ENCODE results near the gene SLC7A4.
"Not testable (repeated sequence)": the region's sequence is repeated elsewhere in the genome, so short reads cannot be mapped to it uniquely, and the experiment has no call there.

The SLC7A4 gene

DNA sequence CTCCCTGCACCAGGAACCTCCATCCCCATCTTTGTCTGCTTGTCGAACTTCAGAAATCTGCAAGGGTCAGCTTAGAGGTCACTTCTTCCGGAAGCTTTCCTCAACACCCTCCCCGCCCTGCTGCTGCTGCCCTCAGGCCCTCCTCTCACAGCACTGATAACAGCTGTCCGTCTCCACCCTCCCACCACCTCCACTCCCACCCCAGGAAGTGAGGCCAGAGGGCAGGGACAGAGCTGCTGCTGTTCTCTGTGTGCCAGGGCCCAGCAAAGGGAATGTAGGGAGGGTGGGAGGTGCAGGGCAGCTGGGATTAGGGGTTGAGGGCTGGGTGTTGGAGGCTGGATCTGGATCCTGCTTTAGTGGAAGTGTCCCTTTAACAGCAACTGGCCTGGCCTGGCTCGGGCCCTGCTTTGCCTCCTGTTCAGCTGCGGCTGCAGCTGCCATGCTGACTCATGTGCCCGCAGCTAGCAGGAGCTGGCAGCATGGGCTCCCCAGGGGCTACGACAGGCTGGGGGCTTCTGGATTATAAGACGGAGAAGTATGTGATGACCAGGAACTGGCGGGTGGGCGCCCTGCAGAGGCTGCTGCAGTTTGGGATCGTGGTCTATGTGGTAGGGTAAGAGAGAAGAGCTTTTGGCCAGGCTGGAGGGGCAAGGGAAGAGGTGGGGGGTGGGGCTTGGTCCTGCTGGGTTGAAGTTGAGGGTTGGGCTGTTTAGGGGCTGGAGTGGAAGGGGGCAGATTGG is 17.5 kb downstream of the SLC7A4 start, which contains the start of gene P2RX6:
Gene P2RX6 (plus strand): TSS at position 440 of the 740 bp plus-strand sequence. CDS start 10 bp downstream, at position 450.
- no peak for DNase-seq

- peak; percentile 87 for DNase-seq
Measured at GRCh38 chr22:21014202-21014725, 18.1 kb downstream of the SLC7A4 start.

- no peak for DNase-seq
Measured at GRCh38 chr22:21013657-21014201, 18.6 kb downstream of the SLC7A4 start.

GRCh38 chr22:21012446-21013407 is 19.6 kb downstream of the SLC7A4 start:
- no peak for DNase-seq

- DNase-seq, result no peak
Measured at GRCh38 chr22:21010426-21011113, 21.8 kb downstream of the SLC7A4 start.

- DNase-seq, result no peak
Measured at GRCh38 chr22:21009638-21010425, 22.5 kb downstream of the SLC7A4 start.

DNA sequence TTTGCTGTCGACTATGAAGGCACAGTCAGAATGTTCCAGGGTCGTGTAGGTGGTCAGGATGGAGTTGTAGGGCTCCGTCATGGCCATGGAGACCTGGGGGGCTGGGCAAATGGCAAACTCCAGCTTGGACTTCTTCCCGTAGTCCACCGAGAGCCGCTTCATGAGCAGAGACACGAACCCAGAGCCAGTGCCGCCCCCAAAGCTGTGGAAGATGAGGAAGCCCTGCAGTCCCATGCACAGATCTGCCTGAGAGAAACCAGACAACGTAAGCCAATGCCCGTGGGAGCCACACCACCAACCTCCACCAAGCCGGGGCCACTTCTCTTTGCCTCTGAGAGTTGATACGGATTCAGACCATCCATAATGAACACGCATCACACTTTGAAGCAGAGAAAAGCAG is 23.2 kb downstream of the SLC7A4 start:
- not testable (repeated sequence) for DNase-seq

DNA sequence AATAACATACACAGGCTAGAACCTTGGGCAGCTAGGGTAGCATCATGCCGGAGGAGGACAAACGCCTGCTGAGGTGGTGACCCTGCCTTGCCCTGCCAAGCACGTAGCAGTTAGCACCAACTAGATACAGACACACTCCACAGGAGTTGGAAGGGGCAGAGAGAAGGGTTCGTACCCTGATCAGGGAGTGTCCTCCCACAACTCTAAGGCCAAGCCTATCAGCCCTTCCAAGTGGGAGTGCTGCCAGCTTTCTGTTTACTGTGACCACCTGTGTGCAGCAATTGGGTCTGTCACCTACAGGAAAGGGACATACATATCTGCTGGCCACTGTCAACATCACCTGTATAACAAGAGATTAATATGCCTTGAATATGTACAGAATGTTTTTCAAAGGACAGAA is 28.6 kb downstream of the SLC7A4 start:
- DNase-seq, result no peak

DNA sequence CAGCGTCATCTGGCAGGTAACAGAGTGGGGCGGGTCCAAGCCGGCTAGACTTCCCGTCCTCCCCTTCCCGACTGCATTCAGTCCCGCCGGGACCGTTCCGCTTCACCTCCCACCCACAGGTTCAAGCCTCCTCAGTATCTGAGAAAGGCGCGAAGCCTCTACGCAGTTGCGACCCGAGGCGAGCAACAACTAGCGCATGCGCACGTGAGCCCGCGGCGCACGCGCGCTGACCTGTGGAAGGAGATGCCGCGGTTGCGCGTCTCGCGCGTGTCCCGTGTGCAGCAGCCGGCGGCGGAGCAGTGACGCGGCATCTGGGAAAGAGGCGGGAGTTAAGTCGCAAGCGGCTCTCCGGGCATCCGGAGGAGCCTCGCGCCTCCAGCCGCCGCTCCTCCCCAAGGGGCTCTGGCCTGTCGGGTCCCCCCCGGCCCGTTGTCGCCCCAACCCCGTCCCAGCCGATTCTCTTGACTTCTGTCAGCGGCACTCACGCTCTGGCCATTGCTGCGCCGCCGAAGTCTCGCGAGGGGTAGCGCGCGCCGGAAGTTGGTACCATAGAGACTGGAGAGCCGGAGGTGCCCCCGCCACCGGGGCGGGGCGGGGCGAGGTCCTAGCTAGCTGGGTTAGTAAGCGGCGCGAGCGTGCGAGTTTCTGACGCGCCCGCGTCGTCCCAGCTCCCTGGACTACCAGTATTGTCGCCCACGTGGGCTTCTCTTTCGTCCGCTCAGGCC is 30.6 kb downstream of the SLC7A4 start, which contains the start of gene THAP7:
Gene THAP7 (minus strand): TSS at position 518 of the 725 bp plus-strand sequence. CDS start 207 bp downstream, at position 311.
- DNase-seq, result peak; percentile 97

DNA sequence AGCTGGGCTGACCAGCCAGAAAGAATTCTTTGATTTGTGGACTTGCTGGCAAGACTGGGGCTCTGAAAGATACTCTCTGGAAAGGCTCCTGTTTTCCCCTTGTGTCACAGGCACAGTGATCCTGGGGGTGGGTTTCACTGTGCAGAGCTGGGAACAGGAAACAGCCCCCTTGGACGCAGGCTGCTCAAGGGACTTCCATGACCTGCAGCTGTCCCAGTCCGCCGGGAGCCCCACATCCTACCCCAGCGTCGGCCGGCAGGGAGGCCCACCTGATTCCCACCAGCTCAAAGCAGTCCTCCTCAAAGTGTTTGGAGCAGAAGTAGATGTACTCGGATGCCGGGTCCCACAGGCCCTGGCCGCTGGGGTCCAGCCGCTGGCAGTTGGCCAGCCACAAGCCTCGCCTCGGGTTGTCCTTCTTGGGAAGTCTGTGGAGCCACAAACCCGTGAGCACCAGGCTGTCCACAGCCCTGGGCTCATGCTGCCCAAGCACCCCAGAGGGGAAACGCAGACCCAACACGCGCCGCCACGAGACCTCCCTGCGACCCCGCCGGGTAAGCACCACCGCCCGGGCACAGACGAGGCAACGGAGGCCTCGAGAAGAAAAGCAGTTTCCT is 31.3 kb downstream of the SLC7A4 start:
- DNase-seq, result no peak

- DNase-seq, result no peak
Measured at GRCh38 chr22:21000207-21000986, 32.0 kb downstream of the SLC7A4 start.

DNA sequence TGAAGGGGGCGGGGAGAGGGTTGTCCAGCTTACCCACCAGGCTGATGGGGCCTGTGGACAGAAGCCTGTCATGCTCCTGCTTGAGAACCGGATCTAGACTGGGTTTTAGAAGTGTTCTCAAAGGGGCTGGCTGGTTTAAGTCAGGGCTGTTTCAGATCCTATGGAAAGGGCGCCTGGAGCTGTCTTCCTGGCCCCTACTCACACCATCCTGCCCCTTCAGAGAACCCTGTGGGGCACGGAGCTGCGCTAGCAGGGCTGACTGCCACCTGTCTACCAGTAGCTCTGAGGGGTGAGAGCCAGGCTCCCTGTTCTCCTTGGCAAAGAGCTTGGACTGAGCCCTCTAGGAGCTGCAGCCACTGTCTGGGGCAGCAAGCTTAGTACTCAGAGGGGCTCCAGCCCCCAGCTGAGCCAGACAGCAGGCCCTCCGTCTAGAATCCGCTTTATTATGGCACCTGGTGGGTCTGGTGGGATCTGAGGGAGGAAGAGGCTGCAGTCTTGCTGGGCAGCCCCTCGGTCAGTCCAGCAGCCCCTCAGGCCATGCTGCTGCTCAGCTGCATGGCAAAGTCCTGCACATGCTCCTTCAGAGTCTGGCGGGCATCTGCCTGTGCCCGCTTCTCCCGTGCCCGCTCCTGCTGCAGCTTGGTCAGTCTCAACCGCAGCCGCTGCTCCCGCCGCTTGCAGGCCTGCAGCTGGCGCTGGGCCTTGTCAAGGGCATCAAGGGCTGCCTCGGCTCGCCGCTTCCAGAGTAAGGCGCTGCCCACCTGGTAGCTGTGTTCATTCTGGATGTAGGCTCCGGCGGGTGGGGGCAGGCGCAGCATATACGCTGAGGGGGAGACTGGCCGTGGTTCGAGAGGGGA is 32.8 kb downstream of the SLC7A4 start:
- DNase-seq, result no peak

DNA sequence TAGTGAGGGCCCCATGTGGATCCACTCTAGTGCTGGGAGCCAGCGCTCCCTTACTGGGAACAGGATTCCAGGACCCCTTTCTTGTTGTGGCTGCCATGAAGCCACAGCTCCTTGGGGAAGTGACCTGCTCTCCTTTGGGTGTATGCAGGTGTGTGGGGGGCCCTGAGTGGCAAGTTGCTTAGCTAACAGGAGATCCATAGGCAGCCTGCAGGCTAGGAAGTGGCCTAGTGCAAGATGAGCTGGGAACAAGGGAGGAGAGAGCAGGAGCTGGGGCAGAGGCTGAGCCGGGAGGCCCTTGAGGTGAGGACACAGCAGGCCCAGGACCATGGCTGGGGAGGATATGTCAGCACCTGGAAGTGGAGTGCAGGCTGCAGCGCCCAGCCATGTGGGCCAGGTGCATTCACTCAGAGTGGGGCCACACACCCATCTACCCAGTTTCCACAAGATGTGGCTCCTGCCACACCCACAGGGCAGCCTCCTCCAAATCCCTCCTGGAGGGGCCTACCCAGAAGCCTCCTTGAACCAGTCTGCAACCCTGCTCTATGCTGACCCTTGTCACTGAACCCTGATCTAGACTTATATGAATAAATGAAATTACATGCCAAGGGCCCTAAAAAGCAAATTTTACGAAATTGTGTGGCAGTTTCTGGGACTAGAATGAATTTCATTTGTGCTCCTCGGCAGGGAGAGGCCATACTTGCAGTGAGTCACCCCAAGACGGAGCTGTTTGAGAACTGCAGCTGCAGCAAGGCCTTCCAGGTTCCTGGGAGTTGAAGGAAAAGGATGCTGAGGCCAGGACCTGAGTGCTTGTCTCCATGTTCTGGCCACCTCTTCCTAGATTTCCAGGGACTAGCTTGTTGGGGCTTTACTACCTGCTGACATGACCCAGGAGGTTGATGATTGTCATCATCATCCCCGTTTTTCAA is 33.7 kb downstream of the SLC7A4 start:
- DNase-seq, result no peak

GRCh38 chr22:20997536-20998257 is 34.7 kb downstream of the SLC7A4 start:
- no peak for DNase-seq

DNA sequence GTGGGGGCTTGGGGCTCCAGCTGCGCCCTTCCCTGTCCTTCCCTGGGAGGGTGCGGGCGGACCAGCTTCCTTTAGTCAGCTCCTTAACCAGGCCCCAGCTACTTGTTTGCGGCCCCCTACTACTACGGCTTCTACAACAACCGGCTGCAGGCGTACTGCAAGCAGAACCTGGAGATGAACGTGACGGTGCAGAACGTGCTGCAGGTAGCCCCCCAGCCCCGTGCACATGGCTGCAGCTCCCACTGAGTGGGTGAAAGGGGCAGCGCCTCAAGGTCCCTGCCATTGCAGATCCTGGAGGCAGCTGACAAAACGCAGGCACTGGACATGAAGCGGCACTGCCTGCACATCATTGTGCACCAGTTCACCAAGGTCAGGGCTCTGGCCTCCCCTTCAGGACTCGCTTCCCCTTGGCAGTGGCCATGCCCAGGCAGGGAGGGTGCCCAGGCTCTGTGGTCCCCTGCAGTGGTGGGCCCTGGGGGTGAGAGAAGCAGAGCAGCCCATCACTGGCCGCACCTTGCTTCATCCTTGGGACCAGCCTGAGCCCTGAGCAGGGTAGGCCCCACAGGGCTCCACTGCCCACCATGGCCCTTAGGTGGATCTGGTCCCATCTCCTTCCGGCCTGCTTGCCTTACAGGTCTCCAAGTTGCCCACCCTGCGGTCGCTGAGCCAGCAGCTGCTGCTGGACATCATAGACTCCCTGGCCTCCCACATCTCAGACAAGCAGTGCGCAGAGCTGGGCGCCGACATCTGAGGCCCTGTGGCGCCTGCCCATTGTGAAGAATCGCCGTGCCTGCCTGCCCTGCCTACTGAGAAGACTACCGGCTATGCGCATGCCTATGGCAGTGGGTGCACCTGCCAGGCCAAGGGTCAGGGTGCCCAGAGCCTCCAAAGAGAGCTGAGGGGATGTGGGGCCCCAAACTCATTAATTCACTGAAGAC is 35.5 kb downstream of the SLC7A4 start:
- no peak for DNase-seq

GRCh38 chr22:20996031-20996410 is 36.3 kb downstream of the SLC7A4 start:
- no peak for DNase-seq
